A549 (cell line): Measurements from ENCODE around the gene SLC19A3.

Experiments used
- CTCF ChIP-seq: fragments of >200 bp; sonication (Bioruptor Twin); formaldehyde crosslinking; IDR thresholded peaks from 3 replicates; pipeline ENCODE4 v1.5.1; 2016
- MAFK ChIP-seq: fragments of 450-650 bp; IDR thresholded peaks from 2 replicates; pipeline ENCODE4 v1.6.1; 2014; ENCODE audit not compliant: partially characterized antibody

GRCh38 chr2:227703280-227703732, 14.5 kb downstream of the SLC19A3 start:
- peak; percentile 55 for TF ChIP-seq MAFK
- TF ChIP-seq CTCF: no peak
